Measurements from ENCODE around the gene JAML. TPM values are rescaled to one million over a fixed set of nuclear protein-coding genes. Genes with fewer than 3 reads are reported as not detected.

JAML gene
- total RNA-seq, 2 experiments from 2014 or later: 26.7 to 30.3 TPM

DNA sequence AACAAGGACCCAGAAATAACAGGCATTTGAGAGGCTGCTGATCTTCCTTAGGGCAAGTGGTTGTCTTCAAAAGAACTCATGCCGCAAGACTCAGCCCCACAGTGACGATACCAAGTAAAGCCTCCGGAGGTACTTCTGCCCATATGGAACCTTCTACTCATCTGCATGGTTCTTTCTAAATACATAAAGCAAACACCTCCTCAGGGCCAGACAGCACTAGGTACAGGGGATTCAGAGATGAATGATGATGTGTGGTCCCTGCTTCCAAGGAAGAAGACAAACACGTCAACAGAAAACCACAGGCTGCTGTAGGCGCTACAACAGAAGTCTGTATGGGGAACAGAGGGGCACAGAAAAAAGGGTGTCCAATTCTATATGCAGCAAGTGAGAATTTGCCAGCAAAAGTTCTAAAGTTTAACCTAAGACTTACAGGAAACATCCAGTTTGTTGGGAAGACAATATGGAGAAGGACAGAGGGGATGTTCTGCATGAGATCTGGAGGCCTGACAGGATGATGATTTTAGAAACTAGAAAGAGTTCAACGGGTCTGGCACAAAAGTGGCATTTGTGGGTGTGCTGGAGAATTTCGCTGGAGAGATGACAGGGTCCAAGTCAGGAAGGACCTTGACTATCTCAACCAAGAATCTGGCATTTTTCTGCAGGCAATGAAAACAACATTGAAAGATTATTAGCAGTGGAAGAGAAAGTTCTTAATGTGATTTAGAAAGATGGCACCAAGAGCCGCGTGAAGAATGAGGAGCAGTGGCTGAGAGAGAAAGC is 23.7 kb downstream of the JAML start:
- ChIA-PET CTCF (no interaction called here), POLR2A (interaction anchor here (1.4 to 2.1 kb wide), 2 partner anchors 14 to 24 kb away, joined by 8 to 10 read pairs; partner anchors contain the start of gene JAML)
- H3K4me3 ChIP-seq (ENCODE audit: low read length): no peak overlapping the region
- peaks cover 11% of the 10 kb centered on the region for H3K4me1 Mint-ChIP-seq (ENCODE audit: low read depth)
- H3K27me3 Mint-ChIP-seq: no peaks in the 10 kb centered on the region
- peaks cover 38% of the 10 kb centered on the region for H3K36me3 Mint-ChIP-seq (ENCODE audit: low read depth)
- no peak for TF ChIP-seq CTCF (IDR thresholded peaks at IDR 0.05)
- ATAC-seq (ENCODE audit: poor library complexity) (peak; percentile 83), DNase-seq (peak in 6 of 14 experiments; percentile 34 to 71 (median 48))
- no peaks in the 10 kb centered on the region for H3K9me3 ChIP-seq (ENCODE audit: control insufficient read depth in 1 of 2, insufficient read depth in 1 of 2, low read length in 2 of 2)
- H3K36me3 ChIP-seq (ENCODE audit: insufficient read depth, low read length): peaks cover 53% of the 10 kb centered on the region
- H3K27ac ChIP-seq (ENCODE audit: low read depth in 1 of 2, low read length in 2 of 2): peak overlapping the region in 1 of 2 donors; percentile 42
- no peaks in the 10 kb centered on the region for H3K27me3 ChIP-seq (ENCODE audit: control insufficient read depth in 1 of 2, insufficient read depth in 2 of 2, low read length in 2 of 2)
- H3K4me1 ChIP-seq (ENCODE audit: insufficient read depth, low read length): peaks cover 61% of the 10 kb centered on the region
- H3K27ac Mint-ChIP-seq: no peak overlapping the region
- intact Hi-C loops (cut with DNase I, micrococcal nuclease): loop anchor here (2.0 to 5.0 kb wide), 4 partner anchors 24 to 141 kb away; partner anchors contain the start of genes CD3D (in 1 of the 2), CD3G (in 1 of the 2) and JAML (in 1 of the 2)
- no peaks in the 10 kb centered on the region for H3K9me3 Mint-ChIP-seq
- H3K4me3 Mint-ChIP-seq: no peak overlapping the region

GRCh38 chr11:118200497-118200896 is 24.3 kb downstream of the JAML start:
- Mint-ChIP-seq H3K4me3 (no peak overlapping the region), H3K27me3 (no peaks in the 10 kb centered on the region), H3K36me3 (ENCODE audit: low read depth) (peaks cover 41% of the 10 kb centered on the region), H3K4me1 (ENCODE audit: low read depth) (peaks cover 11% of the 10 kb centered on the region), H3K27ac (no peak overlapping the region), H3K9me3 (no peaks in the 10 kb centered on the region)
- ATAC-seq (ENCODE audit: poor library complexity) (no peak), DNase-seq (no peak)
- ChIA-PET CTCF (no interaction called here), POLR2A (no interaction called here)
- H3K4me3 ChIP-seq (ENCODE audit: low read length): no peak overlapping the region
- H3K27ac ChIP-seq (ENCODE audit: low read depth in 1 of 2, low read length in 2 of 2): peak overlapping the region; percentile 14 to 36
- peaks cover 56% of the 10 kb centered on the region for H3K4me1 ChIP-seq (ENCODE audit: insufficient read depth, low read length)
- H3K27me3 ChIP-seq (ENCODE audit: control insufficient read depth in 1 of 2, insufficient read depth in 2 of 2, low read length in 2 of 2): no peaks in the 10 kb centered on the region
- intact Hi-C loops (cut with DNase I, micrococcal nuclease): loop anchor here (2.0 to 5.0 kb wide), 4 partner anchors 24 to 142 kb away; partner anchors contain the start of genes CD3D (in 1 of the 2), CD3G (in 1 of the 2) and JAML (in 1 of the 2)
- H3K9me3 ChIP-seq (ENCODE audit: control insufficient read depth in 1 of 2, insufficient read depth in 1 of 2, low read length in 2 of 2): no peaks in the 10 kb centered on the region
- peaks cover 52% of the 10 kb centered on the region for H3K36me3 ChIP-seq (ENCODE audit: insufficient read depth, low read length)
- TF ChIP-seq CTCF (IDR thresholded peaks at IDR 0.05): no peak

DNA sequence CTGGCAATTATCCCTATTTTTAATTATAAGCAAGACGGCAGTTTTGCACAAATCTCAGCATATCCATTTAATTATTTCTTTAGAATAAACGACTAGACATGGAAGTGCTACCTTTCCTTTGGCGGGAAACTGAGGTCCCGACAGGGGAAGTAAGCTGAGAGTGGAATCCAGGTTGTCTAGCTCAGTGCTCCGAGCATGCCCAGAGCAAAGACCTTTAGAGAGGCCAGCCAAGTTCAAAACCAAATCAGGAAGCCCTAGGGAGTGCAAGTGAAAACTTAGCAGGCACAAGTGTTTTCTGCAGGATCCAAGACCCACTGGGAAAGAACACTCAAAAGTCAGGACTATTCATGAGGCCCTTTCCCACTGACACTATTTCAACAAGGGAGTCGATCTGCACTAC is 25.7 kb downstream of the JAML start:
- intact Hi-C loops (cut with DNase I, micrococcal nuclease): loop anchor here (2.0 to 5.0 kb wide), 2 partner anchors 154 to 288 kb away; no protein-coding TSS in a partner anchor
- Histone ChIP-seq H3K4me1 (ENCODE audit: insufficient read depth, low read length) (peaks cover 51% of the 10 kb centered on the region), H3K9me3 (ENCODE audit: control insufficient read depth in 1 of 2, insufficient read depth in 1 of 2, low read length in 2 of 2) (no peaks in the 10 kb centered on the region), H3K27me3 (ENCODE audit: control insufficient read depth in 1 of 2, insufficient read depth in 2 of 2, low read length in 2 of 2) (no peaks in the 10 kb centered on the region), H3K27ac (ENCODE audit: low read depth in 1 of 2, low read length in 2 of 2) (no peak overlapping the region), H3K4me3 (ENCODE audit: low read length) (no peak overlapping the region), H3K36me3 (ENCODE audit: insufficient read depth, low read length) (peaks cover 56% of the 10 kb centered on the region)
- POLR2A ChIA-PET: interaction anchor here (0.6 to 2.2 kb wide), 13 partner anchors 9 to 147 kb away, joined by 3 to 13 read pairs (median 4); partner anchors contain the start of genes CD3E, CD3G, JAML and MPZL3
- no peak for TF ChIP-seq CTCF (IDR thresholded peaks at IDR 0.05)
- CTCF ChIA-PET: interaction anchor here (0.6 to 2.3 kb wide), 46 partner anchors 10 to 392 kb away, joined by 3 to 31 read pairs (median 5); partner anchors contain the start of genes ATP5MG, CD3E, JAML and MPZL2
- no peaks in the 10 kb centered on the region for H3K9me3 Mint-ChIP-seq
- peaks cover 11% of the 10 kb centered on the region for H3K4me1 Mint-ChIP-seq (ENCODE audit: low read depth)
- H3K4me3 Mint-ChIP-seq: no peak overlapping the region
- H3K27ac Mint-ChIP-seq: peak overlapping the region; percentile 52
- ATAC-seq (ENCODE audit: poor library complexity): no peak
- H3K36me3 Mint-ChIP-seq (ENCODE audit: low read depth): peaks cover 55% of the 10 kb centered on the region
- no peak for DNase-seq
- H3K27me3 Mint-ChIP-seq: no peaks in the 10 kb centered on the region
